GM12878 (cell line): ENCODE results near the gene PLA2G2E. TPM values are rescaled to one million over a fixed set of nuclear protein-coding genes. Genes with fewer than 3 reads are reported as not detected.

Experiments
- ATAC-seq: fragments of 200-7000 bp; cut with Tn5 transposase; 3 replicates; pipeline ENCODE4 v1.9.1; 2020; ENCODE audit warnings: mild to moderate bottlenecking, moderate library complexity
- BruUV-seq: library from RNA; stranded (reverse); fragments of 400-500 nt; replicated peaks from 2 replicates; lab custom pipeline; 2021; lab: Mats Ljungman, UMichigan
- CTCF ChIA-PET: fragments of 300-600 bp; sonication (Branson Sonifier 250); formaldehyde crosslinking; extraction: SDS; loops from one replicate; lab custom pipeline; 2021; ENCODE audit warnings: inconsistent platforms; lab: Yijun Ruan, JAX
- POLR2A ChIA-PET: fragments of 350-600 bp; formaldehyde crosslinking; extraction: SDS; loops from one replicate; lab custom pipeline; 2021; ENCODE audit warnings: inconsistent platforms; lab: Charles Lee
- RAD21 ChIA-PET: fragments of 300-600 bp; sonication (Branson Sonifier 250); formaldehyde crosslinking; loops from one replicate; lab custom pipeline; 2023; ENCODE audit warnings: antibody characterized with exemption; ENCODE audit not compliant: unreplicated experiment; lab: Charles Lee
- SMC1A ChIA-PET: fragments of 300-600 bp; sonication (Branson Sonifier 250); formaldehyde crosslinking; loops from one replicate; lab custom pipeline; 2023; ENCODE audit not compliant: unreplicated experiment, uncharacterized antibody; lab: Charles Lee
- DNase-seq: peaks from one replicate; pipeline ENCODE4 v3.0.0-alpha.2; 2011; ENCODE audit warnings: low read depth, low spot score
- FAIRE-seq: peaks from 3 replicates; lab custom pipeline; 2011; peaks lifted over from hg19 to GRCh38; lab: Jason Lieb, UNC
- H2AFZ ChIP-seq: 2 replicates; pipeline ENCODE4 v1.6.0; 2011; ENCODE audit warnings: low read depth, low read length, control low read depth; ENCODE audit not compliant: control insufficient read depth
- H3K27ac ChIP-seq: 2 replicates; pipeline ENCODE4 v1.5.1; 2011; ENCODE audit warnings: control low read depth; ENCODE audit not compliant: control insufficient read depth, insufficient read depth
- H3K27me3 ChIP-seq, 2 experiments: replicated peaks in 1 of 2; 2 replicates each; pipeline versions ENCODE4 v1.6.0 to v1.6.1; 2011; ENCODE audit warnings: low read length in 1 of 2; ENCODE audit not compliant: control insufficient read depth in 2 of 2, insufficient read depth in 2 of 2
- H3K36me3 ChIP-seq, 2 experiments: 2 replicates each; pipeline ENCODE4 v1.5.1; 2011; ENCODE audit warnings: low read length in 1 of 2; ENCODE audit not compliant: control insufficient read depth in 2 of 2, insufficient read depth in 2 of 2
- H3K4me1 ChIP-seq: 2 replicates; pipeline ENCODE4 v1.6.1; 2011; ENCODE audit warnings: mild to moderate bottlenecking, low read length, moderate library complexity, mixed read lengths; ENCODE audit not compliant: control insufficient read depth, insufficient read depth
- H3K4me2 ChIP-seq: 2 replicates; pipeline ENCODE4 v1.6.0; 2011; ENCODE audit warnings: control low read depth; ENCODE audit not compliant: control insufficient read depth, insufficient read depth
- H3K4me3 ChIP-seq: fragments of 200-600 bp; sonication (generic); 2 replicates; pipeline ENCODE4 v1.5.1; 2016
- H3K79me2 ChIP-seq: 2 replicates; pipeline ENCODE4 v1.6.0; 2011; ENCODE audit warnings: low read length; ENCODE audit not compliant: control insufficient read depth, insufficient read depth
- H3K9ac ChIP-seq: 2 replicates; pipeline ENCODE4 v1.8.0; 2011; ENCODE audit warnings: low read length, control low read depth, mixed read lengths; ENCODE audit not compliant: control insufficient read depth, insufficient read depth
- H3K9me3 ChIP-seq: replicated peaks from 3 replicates; pipeline ENCODE4 v1.5.1; 2011; ENCODE audit warnings: mild to moderate bottlenecking, low read length; ENCODE audit not compliant: control insufficient read depth, insufficient read depth
- H4K20me1 ChIP-seq: 2 replicates; pipeline ENCODE4 v1.6.0; 2011; ENCODE audit not compliant: control insufficient read depth, insufficient read depth
- BACH1 ChIP-seq: fragments of 450-650 bp; IDR thresholded peaks from 2 replicates; pipeline ENCODE4 v1.6.1; 2017; ENCODE audit warnings: mild to moderate bottlenecking, borderline replicate concordance
- CBX5 ChIP-seq: sonication (generic); IDR thresholded peaks from 2 replicates; pipeline ENCODE4 v1.6.1; 2016; ENCODE audit warnings: low read depth, moderate library complexity, mild to moderate bottlenecking, inconsistent platforms
- HCFC1 ChIP-seq: fragments of 150-350 bp; IDR thresholded peaks from 2 replicates; pipeline ENCODE4 v1.6.1; 2014; ENCODE audit warnings: low read length
- HSF1 ChIP-seq: fragments of 150-350 bp; IDR thresholded peaks from 2 replicates; pipeline ENCODE4 v1.6.1; 2014; ENCODE audit warnings: mild to moderate bottlenecking, low read depth, low read length
- NR2C2 ChIP-seq: IDR thresholded peaks from 2 replicates; pipeline ENCODE4 v1.6.1; 2011; ENCODE audit warnings: borderline replicate concordance, low read depth; ENCODE audit not compliant: control insufficient read depth, insufficient read length
- POLR2A ChIP-seq: IDR thresholded peaks from 2 replicates; pipeline ENCODE4 v1.6.1; 2011; ENCODE audit warnings: low read depth, mild to moderate bottlenecking, low read length
- RAD21 ChIP-seq: IDR thresholded peaks from 2 replicates; pipeline ENCODE4 v1.6.1; 2011; ENCODE audit warnings: mild to moderate bottlenecking, low read depth, low read length, moderate library complexity; ENCODE audit not compliant: insufficient read depth
- RAD51 ChIP-seq: fragments of 450-650 bp; IDR thresholded peaks from 2 replicates; pipeline ENCODE4 v1.6.1; 2016; ENCODE audit warnings: moderate library complexity, mild to moderate bottlenecking, inconsistent platforms
- RFX5 ChIP-seq: IDR thresholded peaks from 2 replicates; pipeline ENCODE4 v1.6.1; 2011; ENCODE audit warnings: low read depth, low read length, improper control_type of control experiment
- SKIL ChIP-seq: fragments of 450-650 bp; IDR thresholded peaks from 2 replicates; pipeline ENCODE4 v1.6.1; 2017; ENCODE audit warnings: mild to moderate bottlenecking, low read depth, inconsistent platforms; ENCODE audit not compliant: poor library complexity, severe bottlenecking
- WGBS: methylation state at CpG from one replicate; pipeline ENCODE4 v1.1.6; 2016; ENCODE audit warnings: low lambda C conversion rate; ENCODE audit not compliant: insufficient replicate concordance, insufficient coverage; ENCODE audit errors: missing lambda C conversion rate; 5-methylcytosine and 5-hydroxymethylcytosine counted together
- in situ Hi-C: fragments of 300-500 bp; cut with MboI; formaldehyde crosslinking; loops from 9 replicates; pipeline ENCODE4 v1.14.3; 2018; ENCODE audit warnings: mixed read lengths
- intact Hi-C: fragments of 100-400 bp; cut with micrococcal nuclease; formaldehyde crosslinking; loops from one replicate; pipeline ENCODE4 v1.14.2; 2022; ENCODE audit not compliant: unreplicated experiment
- polyA plus RNA-seq, 11 experiments: library from polyadenylated mRNA; depleted of rRNA in 4 of 11; unstranded in 6 of 11; stranded (reverse) in 5 of 11; fragments of >200 nt; fragmentation: Nextera tagmentation in 4 of 11; fragmentation: Illumina TruSeq in 1 of 11; extraction: Ambion mirVana in 4 of 11; extraction: Trizol in 1 of 11; gene quantifications; 1 replicate in 1 of 11; 2 replicates in 10 of 11; pipeline versions ENCODE4 v1.2.1 to v1.2.3, GENCODE V29; 2011 to 2016; ENCODE audit warnings: inconsistent platforms in 2 of 11, missing spikeins in 2 of 11, low read depth in 1 of 11
- total RNA-seq, 4 experiments: library from RNA; depleted of rRNA in 3 of 4; stranded (reverse); fragments of >200 nt in 3 of 4; fragmentation: Illumina TruSeq in 1 of 4; extraction: Trizol in 1 of 4; gene quantifications; 2 replicates each; pipeline versions ENCODE4 v1.2.1 to v1.2.3, GENCODE V29; 2013 to 2021
- TF ChIP-seq, protein P1 (sequence below): IDR thresholded peaks from 2 replicates; pipeline ENCODE4 v1.6.1; 2011; ENCODE audit warnings: low read depth, low read length, improper control_type of control experiment, borderline replicate concordance
- TF ChIP-seq, protein P2 (sequence below), 3 experiments: IDR thresholded peaks in 2 of 3; conservative IDR thresholded peaks in 1 of 3; 2 replicates each; pipeline ENCODE4 v1.5.1; 2011; ENCODE audit warnings: low read depth in 3 of 3, low read length in 3 of 3, mild to moderate bottlenecking in 3 of 3, control low read depth in 2 of 3, moderate library complexity in 2 of 3, inconsistent platforms in 1 of 3, mixed read lengths in 1 of 3; ENCODE audit not compliant: control insufficient read depth in 2 of 3, insufficient read depth in 1 of 3; ENCODE audit errors: extremely low read depth in 1 of 3

PLA2G2E gene
- total and polyA plus RNA-seq, 10 of the 15 experiments (the other 5 are each of a cell fraction or from before 2014, with no cell fraction given), result not detected

DNA sequence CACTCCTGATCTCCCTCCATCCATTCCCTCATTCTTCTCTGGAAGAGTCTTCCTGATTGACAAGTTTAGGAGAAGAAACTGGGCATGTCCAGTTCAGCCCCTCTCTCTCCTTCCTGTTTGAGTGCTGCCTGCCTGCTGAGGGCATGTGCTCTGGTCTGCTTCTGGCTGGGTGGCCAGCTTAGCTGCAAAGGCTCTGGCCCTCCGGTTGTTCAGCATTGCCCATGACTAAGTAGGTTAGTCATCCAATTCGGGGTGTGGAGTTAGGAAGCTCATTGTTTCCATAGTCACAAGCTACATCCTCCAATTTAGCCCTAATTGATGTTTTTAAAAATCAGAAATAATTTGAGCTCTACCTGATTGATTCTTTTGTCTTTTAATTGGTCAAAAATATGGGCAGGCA, 25.6 kb upstream of the PLA2G2E start:
- Histone ChIP-seq H3K79me2 (no peaks in the 10 kb centered on the region), H3K27ac (no peak overlapping the region)
- POLR2A ChIA-PET, result no interaction called here
- intact Hi-C loops, result no loop called here
- TF ChIP-seq, protein P1, sequence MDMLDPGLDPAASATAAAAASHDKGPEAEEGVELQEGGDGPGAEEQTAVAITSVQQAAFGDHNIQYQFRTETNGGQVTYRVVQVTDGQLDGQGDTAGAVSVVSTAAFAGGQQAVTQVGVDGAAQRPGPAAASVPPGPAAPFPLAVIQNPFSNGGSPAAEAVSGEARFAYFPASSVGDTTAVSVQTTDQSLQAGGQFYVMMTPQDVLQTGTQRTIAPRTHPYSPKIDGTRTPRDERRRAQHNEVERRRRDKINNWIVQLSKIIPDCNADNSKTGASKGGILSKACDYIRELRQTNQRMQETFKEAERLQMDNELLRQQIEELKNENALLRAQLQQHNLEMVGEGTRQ, result no peak
- TF ChIP-seq RAD21, result no peak
- TF ChIP-seq, all 136 proteins: peak for 0
- BruUV-seq, result no TSS peak
- Histone ChIP-seq H2AFZ (no peak overlapping the region), H3K36me3 (no peaks in the 10 kb centered on the region), H3K4me1 (no peaks in the 10 kb centered on the region), H3K4me3 (no peak overlapping the region), H3K27me3 (no peaks in the 10 kb centered on the region; a peak in 1 of 4 replicates), H4K20me1 (no peaks in the 10 kb centered on the region), H3K9me3 (peaks cover 5% of the 10 kb centered on the region; the same call in 2 of the 3 replicates), H3K9ac (no peak overlapping the region), H3K4me2 (no peak overlapping the region)
- no peak for FAIRE-seq
- ATAC-seq, result no peak
- ChIA-PET RAD21 (no interaction called here), SMC1A (no interaction called here), CTCF (no interaction called here)
- DNase-seq, result no peak
- in situ Hi-C loops, result no loop called here
- WGBS, result 2% methylated on average over 2 of the region's 2 CpGs

DNA sequence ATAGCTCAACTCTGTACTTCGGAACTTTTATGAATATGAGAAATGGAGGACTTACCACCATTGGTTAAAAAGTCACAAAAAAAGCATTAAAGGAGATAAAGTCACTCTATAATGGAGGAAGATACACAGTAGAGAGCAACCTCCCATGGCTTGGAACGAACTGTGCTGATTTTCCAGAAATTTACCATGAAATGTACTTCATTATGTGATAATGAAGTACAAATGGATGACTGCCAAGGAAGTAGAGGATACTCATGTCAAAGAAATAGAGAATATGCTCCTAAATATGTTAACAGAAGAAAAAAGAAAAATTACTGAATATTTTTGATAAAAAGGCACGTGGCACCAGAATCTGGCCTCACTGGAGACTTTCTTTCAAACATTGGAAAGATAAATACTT, 23.6 kb upstream of the PLA2G2E start:
- ChIA-PET CTCF (no interaction called here), POLR2A (no interaction called here), RAD21 (no interaction called here), SMC1A (no interaction called here)
- DNase-seq (no peak), ATAC-seq (no peak), FAIRE-seq (no peak)
- H3K4me3 ChIP-seq, result no peak overlapping the region
- H3K9me3 ChIP-seq, result no peaks in the 10 kb centered on the region
- intact Hi-C loops, result no loop called here
- no peak overlapping the region for H3K27ac ChIP-seq
- no peaks in the 10 kb centered on the region for H3K36me3 ChIP-seq
- WGBS, result 44% methylated on average over 3 of the region's 3 CpGs
- no peaks in the 10 kb centered on the region for H3K4me1 ChIP-seq
- H2AFZ ChIP-seq, result no peak overlapping the region
- H3K4me2 ChIP-seq, result no peak overlapping the region
- in situ Hi-C loops, result no loop called here
- no peaks in the 10 kb centered on the region; a peak in 1 of 4 replicates for H3K27me3 ChIP-seq
- H3K79me2 ChIP-seq, result no peaks in the 10 kb centered on the region
- no peaks in the 10 kb centered on the region for H4K20me1 ChIP-seq
- no TSS peak for BruUV-seq
- no peak overlapping the region for H3K9ac ChIP-seq
- TF ChIP-seq SKIL (no peak), RAD51 (no peak), RFX5 (no peak), HCFC1 (no peak), BACH1 (no peak), HSF1 (no peak), CBX5 (no peak), NR2C2 (no peak), POLR2A (no peak)
- TF ChIP-seq, protein P2, sequence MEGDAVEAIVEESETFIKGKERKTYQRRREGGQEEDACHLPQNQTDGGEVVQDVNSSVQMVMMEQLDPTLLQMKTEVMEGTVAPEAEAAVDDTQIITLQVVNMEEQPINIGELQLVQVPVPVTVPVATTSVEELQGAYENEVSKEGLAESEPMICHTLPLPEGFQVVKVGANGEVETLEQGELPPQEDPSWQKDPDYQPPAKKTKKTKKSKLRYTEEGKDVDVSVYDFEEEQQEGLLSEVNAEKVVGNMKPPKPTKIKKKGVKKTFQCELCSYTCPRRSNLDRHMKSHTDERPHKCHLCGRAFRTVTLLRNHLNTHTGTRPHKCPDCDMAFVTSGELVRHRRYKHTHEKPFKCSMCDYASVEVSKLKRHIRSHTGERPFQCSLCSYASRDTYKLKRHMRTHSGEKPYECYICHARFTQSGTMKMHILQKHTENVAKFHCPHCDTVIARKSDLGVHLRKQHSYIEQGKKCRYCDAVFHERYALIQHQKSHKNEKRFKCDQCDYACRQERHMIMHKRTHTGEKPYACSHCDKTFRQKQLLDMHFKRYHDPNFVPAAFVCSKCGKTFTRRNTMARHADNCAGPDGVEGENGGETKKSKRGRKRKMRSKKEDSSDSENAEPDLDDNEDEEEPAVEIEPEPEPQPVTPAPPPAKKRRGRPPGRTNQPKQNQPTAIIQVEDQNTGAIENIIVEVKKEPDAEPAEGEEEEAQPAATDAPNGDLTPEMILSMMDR (IDR thresholded peaks at IDR 0.05 in 2 of 3, conservative IDR thresholded peaks at IDR 0.05 in 1 of 3; ENCODE audit: control insufficient read depth in 2 of 3, extremely low read depth in 1 of 3, insufficient read depth in 1 of 3, low read depth in 3 of 3, low read length in 3 of 3), result no peak
